ENCODE data around the gene PSMD1. TPM values are rescaled to one million over a fixed set of nuclear protein-coding genes. Genes with fewer than 3 reads are reported as not detected.

PSMD1 gene
- total and polyA plus RNA-seq, 2 donors (not counting 3 experiments of a cell fraction or from before 2014, with no cell fraction given) = 163 to 209 TPM

DNA sequence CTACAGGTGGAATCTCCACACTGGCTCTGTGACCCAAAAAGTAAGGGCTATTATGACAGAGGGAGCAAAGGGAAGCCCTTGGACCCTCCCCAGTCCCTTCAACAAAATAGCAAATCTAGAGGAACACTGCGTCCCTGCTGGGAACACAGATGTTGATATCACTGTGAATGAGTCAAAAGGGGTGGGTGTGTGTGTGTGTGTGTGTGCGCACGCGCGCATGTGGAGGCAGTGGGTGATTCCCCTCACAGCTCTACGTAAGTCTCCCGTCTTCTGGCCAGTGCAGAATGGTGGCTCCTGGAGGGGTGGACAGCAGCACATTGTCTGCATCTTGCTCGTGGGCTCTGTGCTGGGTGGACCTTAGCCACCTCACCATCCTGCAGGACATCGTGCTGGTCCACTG is 27.1 kb upstream of the PSMD1 start:
- DNase-seq (ENCODE audit: low read depth, low spot score) (no peak), FAIRE-seq (no peak)
- no peaks in the 10 kb centered on the region for H3K36me3 ChIP-seq (ENCODE audit: control insufficient read depth in 2 of 2, extremely low read depth in 1 of 2, insufficient read depth in 2 of 2, low read length in 2 of 2)
- H2AFZ ChIP-seq (ENCODE audit: low read depth, low read length) = no peak overlapping the region
- no peaks in the 10 kb centered on the region for H3K4me1 ChIP-seq (ENCODE audit: control insufficient read depth, extremely low read depth, insufficient read depth, low read length)
- intact Hi-C loops (cut with micrococcal nuclease) = no loop called here
- H3K9me3 ChIP-seq (replicated peaks; ENCODE audit: control insufficient read depth, insufficient read depth, low read length) = no peaks in the 10 kb centered on the region
- H3K79me2 ChIP-seq (ENCODE audit: control insufficient read depth, insufficient read depth, low read length) = no peaks in the 10 kb centered on the region
- no peak overlapping the region for H3K4me2 ChIP-seq (ENCODE audit: insufficient read depth, low read length)
- H3K4me3 ChIP-seq (replicated peaks in 1 of 3; ENCODE audit: insufficient read depth in 1 of 3, low read depth in 1 of 3, low read length in 3 of 3) = no peak overlapping the region
- dilution Hi-C loops (cut with MboI; ENCODE audit: extremely low pct_ligation_motif_present, low sequenced_read_pairs) = no loop called here
- no peak overlapping the region for H3K9ac ChIP-seq (replicated peaks; ENCODE audit: extremely low read depth, insufficient read depth, low read length)
- ChIA-PET POLR2A (no interaction called here), CTCF (interaction anchor here (3.1 kb wide), 1 partner anchor 23 kb away, joined by 8 read pairs; no protein-coding TSS in a partner anchor)
- TF ChIP-seq GATA2 (IDR thresholded peaks at IDR 0.05; ENCODE audit: insufficient read depth, insufficient read length, low read depth, low read length) (no peak), MYC (IDR thresholded peaks at IDR 0.05; ENCODE audit: low read depth, low read length) (no peak), EZH2 (IDR thresholded peaks at IDR 0.05; ENCODE audit: borderline replicate concordance, low read depth, low read length, severe bottlenecking) (no peak), MAX (IDR thresholded peaks at IDR 0.05; ENCODE audit: insufficient read depth, insufficient read length) (no peak), POLR2AphosphoS5 (IDR thresholded peaks at IDR 0.05; ENCODE audit: insufficient read depth, low read depth, low read length) (no peak), POLR2A (IDR thresholded peaks at IDR 0.05; ENCODE audit: low read depth, low read length) (no peak), JUN (IDR thresholded peaks at IDR 0.05; ENCODE audit: borderline replicate concordance, insufficient read depth, insufficient read length, low read depth) (no peak), FOS (IDR thresholded peaks at IDR 0.05; ENCODE audit: borderline replicate concordance, insufficient read depth, low read length) (no peak)
- TF ChIP-seq, protein P1, sequence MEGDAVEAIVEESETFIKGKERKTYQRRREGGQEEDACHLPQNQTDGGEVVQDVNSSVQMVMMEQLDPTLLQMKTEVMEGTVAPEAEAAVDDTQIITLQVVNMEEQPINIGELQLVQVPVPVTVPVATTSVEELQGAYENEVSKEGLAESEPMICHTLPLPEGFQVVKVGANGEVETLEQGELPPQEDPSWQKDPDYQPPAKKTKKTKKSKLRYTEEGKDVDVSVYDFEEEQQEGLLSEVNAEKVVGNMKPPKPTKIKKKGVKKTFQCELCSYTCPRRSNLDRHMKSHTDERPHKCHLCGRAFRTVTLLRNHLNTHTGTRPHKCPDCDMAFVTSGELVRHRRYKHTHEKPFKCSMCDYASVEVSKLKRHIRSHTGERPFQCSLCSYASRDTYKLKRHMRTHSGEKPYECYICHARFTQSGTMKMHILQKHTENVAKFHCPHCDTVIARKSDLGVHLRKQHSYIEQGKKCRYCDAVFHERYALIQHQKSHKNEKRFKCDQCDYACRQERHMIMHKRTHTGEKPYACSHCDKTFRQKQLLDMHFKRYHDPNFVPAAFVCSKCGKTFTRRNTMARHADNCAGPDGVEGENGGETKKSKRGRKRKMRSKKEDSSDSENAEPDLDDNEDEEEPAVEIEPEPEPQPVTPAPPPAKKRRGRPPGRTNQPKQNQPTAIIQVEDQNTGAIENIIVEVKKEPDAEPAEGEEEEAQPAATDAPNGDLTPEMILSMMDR (IDR thresholded peaks at IDR 0.05; ENCODE audit: extremely low read depth in 1 of 2, insufficient read depth in 1 of 2, low read depth in 1 of 2, low read length in 2 of 2) = no peak
- H4K20me1 ChIP-seq (replicated peaks; ENCODE audit: control insufficient read depth, extremely low read depth, insufficient read depth, low read length) = no peaks in the 10 kb centered on the region
- no peaks in the 10 kb centered on the region for H3K9me1 ChIP-seq (replicated peaks; ENCODE audit: control insufficient read depth, extremely low read depth, insufficient read depth, low read length)
- peaks cover 5 to 7% of the 10 kb centered on the region in 2 experiments for H3K27me3 ChIP-seq (ENCODE audit: control insufficient read depth in 2 of 2, insufficient read depth in 2 of 2, low read length in 2 of 2)
- BruUV-seq (replicated peaks) = no TSS peak
- H3K27ac ChIP-seq (ENCODE audit: insufficient read depth, low read depth, low read length) = no peak overlapping the region
